ENCODE data around the gene CASR.

The CASR gene

GRCh38 chr3:122310361-122310760 is 126.9 kb downstream of the CASR start:
- DNase-seq: no peak

DNA sequence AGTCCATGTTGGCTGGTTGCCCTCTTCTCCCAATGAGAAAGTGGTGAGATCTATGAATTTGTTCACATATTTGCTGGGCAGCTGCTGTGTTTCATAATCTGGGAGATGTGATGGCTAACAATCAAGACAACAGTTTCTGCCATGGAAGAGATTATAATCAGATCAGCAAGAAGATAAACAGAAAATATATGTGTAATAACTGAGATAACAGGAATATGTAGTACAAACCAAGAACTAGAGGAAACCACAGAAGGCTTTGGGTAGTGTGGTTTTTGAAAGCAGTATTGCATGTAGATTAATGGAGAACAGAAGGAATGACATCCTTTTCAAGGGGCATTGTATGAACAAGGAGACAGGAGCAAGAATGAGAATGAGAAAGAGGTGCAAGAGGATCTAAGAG is 129.4 kb downstream of the CASR start:
- no peak for DNase-seq

DNA sequence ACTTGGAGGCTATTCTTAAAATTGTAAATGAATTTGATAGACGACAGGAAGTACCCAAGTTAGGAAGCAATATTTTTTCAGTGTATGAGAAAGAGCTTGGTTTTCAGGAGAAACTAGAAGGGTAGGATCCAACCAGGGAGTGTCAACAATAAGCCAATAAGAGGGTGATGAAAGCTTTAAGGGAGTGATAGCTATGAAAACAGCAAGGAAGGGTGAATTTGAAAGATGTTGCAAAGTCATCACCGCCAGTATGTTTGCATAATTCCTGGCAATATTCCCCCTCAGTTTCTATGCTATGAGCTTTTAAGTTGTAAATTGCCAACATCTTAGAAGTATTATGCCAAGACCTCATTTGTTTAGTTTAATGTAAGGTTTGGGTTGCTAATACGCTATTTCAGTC is 129.8 kb downstream of the CASR start:
- DNase-seq: no peak

- DNase-seq: no peak
Observed at GRCh38 chr3:122314228-122314876, 130.9 kb downstream of the CASR start.

- DNase-seq: no peak
Observed at GRCh38 chr3:122315619-122316018, 132.2 kb downstream of the CASR start.

DNA sequence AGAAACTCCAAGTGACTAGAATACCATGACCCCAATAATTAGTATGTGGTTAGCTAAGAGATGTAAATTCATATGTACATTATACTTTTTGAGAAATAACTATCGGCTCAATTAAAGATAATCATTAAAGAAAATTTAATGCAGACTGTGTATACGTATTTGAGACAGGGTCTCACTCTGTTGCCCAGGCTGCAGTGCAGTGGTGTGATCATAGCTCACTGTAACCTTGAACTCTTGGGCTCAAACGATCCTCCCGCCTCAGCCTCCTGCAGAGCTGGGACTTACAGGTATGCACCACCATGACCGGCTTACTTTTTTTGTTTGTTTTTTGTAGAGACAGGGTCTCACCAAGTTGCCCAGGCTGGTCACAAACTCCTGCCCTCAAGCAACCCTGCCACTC is 132.9 kb downstream of the CASR start:
- no peak for DNase-seq

GRCh38 chr3:122318620-122319019 is 135.2 kb downstream of the CASR start:
- DNase-seq: no peak

- DNase-seq: no peak
Observed at GRCh38 chr3:122322095-122323075, 138.9 kb downstream of the CASR start.

- no peak for DNase-seq
Observed at GRCh38 chr3:122324871-122325323, 141.4 kb downstream of the CASR start, which contains the start of gene CSTA. TSS of gene CSTA (plus strand) at chr3:122325248. CDS start at chr3:122325293, 45 bp downstream.

DNA sequence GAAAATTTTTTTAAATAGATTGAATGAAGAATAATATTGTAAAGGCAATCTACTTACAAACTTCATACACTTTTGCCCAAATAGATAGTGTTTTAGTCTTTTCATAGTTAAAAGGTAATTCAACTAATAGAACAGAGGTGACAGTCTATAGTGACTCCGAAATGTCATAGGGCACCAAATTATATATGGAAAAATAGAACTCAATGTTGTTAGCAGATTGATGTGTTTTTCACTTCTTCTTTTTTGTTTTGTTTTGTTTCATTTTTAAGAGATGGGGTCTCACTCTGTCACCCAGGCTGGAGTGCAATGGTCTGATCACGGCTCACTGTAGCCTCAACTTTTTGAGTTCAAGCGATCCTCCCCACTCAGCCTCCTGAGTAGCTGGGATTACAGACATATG is 142.3 kb downstream of the CASR start:
- DNase-seq: no peak

- no peak for DNase-seq
Observed at GRCh38 chr3:122331886-122332285, 148.4 kb downstream of the CASR start.

DNA sequence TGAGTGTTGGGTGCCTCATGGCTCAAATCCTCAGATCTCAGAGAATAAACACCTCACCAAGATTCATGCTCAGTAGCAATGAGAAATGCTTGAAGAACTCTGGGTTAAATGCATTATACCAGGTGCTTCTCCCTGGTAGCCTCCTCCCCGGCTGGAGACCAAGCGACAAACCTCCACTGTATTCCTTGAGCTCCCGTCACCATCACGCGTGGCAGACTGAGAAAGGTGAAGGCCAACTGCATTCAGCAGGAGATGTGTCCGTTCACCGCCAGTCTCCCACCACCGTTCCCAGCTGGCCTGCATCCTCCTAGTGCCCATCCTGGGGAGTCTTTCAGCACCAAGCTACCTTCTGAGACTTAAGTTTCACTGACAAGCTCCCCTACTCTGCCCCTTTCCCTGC is 149.1 kb downstream of the CASR start:
- DNase-seq: no peak

All from NCI-H1105 treated with DMSO at 0.1 percent for 48 hours (cell line).